ENCODE measurements around the gene CBR1.
"Not testable (repeated sequence)": the region's sequence is repeated elsewhere in the genome, so short reads cannot be mapped to it uniquely, and the experiment has no call there.

CBR1 gene

GRCh38 chr21:36079010-36079649, 9.3 kb downstream of the CBR1 start:
- DNase-seq (ENCODE audit: low spot score) (no peak), FAIRE-seq (no peak)

GRCh38 chr21:36079671-36080070, 9.8 kb downstream of the CBR1 start:
- FAIRE-seq (no peak), DNase-seq (ENCODE audit: low spot score) (no peak)

GRCh38 chr21:36080386-36080785, 10.6 kb downstream of the CBR1 start:
- FAIRE-seq (no peak), DNase-seq (ENCODE audit: low spot score) (no peak)

GRCh38 chr21:36082237-36082664, 12.4 kb downstream of the CBR1 start:
- no peak for FAIRE-seq
- no peak for DNase-seq (ENCODE audit: low spot score)

GRCh38 chr21:36087362-36088138, 17.7 kb downstream of the CBR1 start:
- no peak for DNase-seq (ENCODE audit: low spot score)
- FAIRE-seq = no peak

- DNase-seq (ENCODE audit: low spot score) = no peak
Observed at GRCh38 chr21:36089946-36090345, 20.1 kb downstream of the CBR1 start.

GRCh38 chr21:36092681-36093080, 22.9 kb downstream of the CBR1 start:
- FAIRE-seq = no peak
- no peak for DNase-seq (ENCODE audit: low spot score)

More at GRCh38 chr21:36089946-36090345, 20.1 kb downstream of the CBR1 start:
- FAIRE-seq = no peak

GRCh38 chr21:36093512-36093911, 23.7 kb downstream of the CBR1 start:
- FAIRE-seq (no peak), DNase-seq (ENCODE audit: low spot score) (no peak)

GRCh38 chr21:36096398-36097290, 26.8 kb downstream of the CBR1 start:
- FAIRE-seq (no peak), DNase-seq (ENCODE audit: low spot score) (no peak)

GRCh38 chr21:36097427-36098181, 27.8 kb downstream of the CBR1 start:
- peak; percentile 74 for DNase-seq (ENCODE audit: low spot score)
- peak; percentile 87 for FAIRE-seq

- FAIRE-seq (no peak), DNase-seq (ENCODE audit: low spot score) (no peak)
Observed at GRCh38 chr21:36098182-36098532, 28.3 kb downstream of the CBR1 start.

GRCh38 chr21:36099000-36099399, 29.2 kb downstream of the CBR1 start:
- FAIRE-seq (no peak), DNase-seq (ENCODE audit: low spot score) (no peak)

- not testable (repeated sequence) for FAIRE-seq
Observed at GRCh38 chr21:36099695-36100211, 29.9 kb downstream of the CBR1 start.

GRCh38 chr21:36100971-36101641, 31.3 kb downstream of the CBR1 start:
- DNase-seq (ENCODE audit: low spot score) (no peak), FAIRE-seq (no peak)

More at GRCh38 chr21:36099695-36100211, 29.9 kb downstream of the CBR1 start:
- DNase-seq (ENCODE audit: low spot score) = not testable (repeated sequence)

- FAIRE-seq (no peak), DNase-seq (ENCODE audit: low spot score) (no peak)
Observed at GRCh38 chr21:36103434-36103833, 33.6 kb downstream of the CBR1 start.

- FAIRE-seq (peak; percentile 73), DNase-seq (ENCODE audit: low spot score) (peak; percentile 63)
Observed at GRCh38 chr21:36104317-36105300, 34.8 kb downstream of the CBR1 start.

GRCh38 chr21:36105327-36105842, 35.6 kb downstream of the CBR1 start:
- FAIRE-seq = no peak

GRCh38 chr21:36109868-36110267, 40.0 kb downstream of the CBR1 start:
- DNase-seq (ENCODE audit: low spot score) = no peak

More at GRCh38 chr21:36105327-36105842, 35.6 kb downstream of the CBR1 start:
- no peak for DNase-seq (ENCODE audit: low spot score)

GRCh38 chr21:36111238-36111637, 41.4 kb downstream of the CBR1 start:
- FAIRE-seq (no peak), DNase-seq (ENCODE audit: low spot score) (no peak)

More at GRCh38 chr21:36109868-36110267, 40.0 kb downstream of the CBR1 start:
- FAIRE-seq = no peak
